ENCODE measurements around the gene CFAP70.

The CFAP70 gene

GRCh38 chr10:73210395-73211105 is 148.1 kb downstream of the CFAP70 start:
- DNase-seq, result no peak

- no peak for DNase-seq
Measured at GRCh38 chr10:73209705-73210104, 149.0 kb downstream of the CFAP70 start.

- DNase-seq, result no peak
Measured at GRCh38 chr10:73207883-73208282, 150.8 kb downstream of the CFAP70 start.

- DNase-seq, result no peak
Measured at GRCh38 chr10:73206385-73206784, 152.3 kb downstream of the CFAP70 start.

- DNase-seq, result no peak
Measured at GRCh38 chr10:73205890-73206289, 152.8 kb downstream of the CFAP70 start.

- no peak for DNase-seq
Measured at GRCh38 chr10:73205081-73205480, 153.6 kb downstream of the CFAP70 start.

Data from CD4-positive, alpha-beta T cell treated with Interferon gamma for 1 hour (primary cell).